Activated CD8-positive, alpha-beta T cell treated with anti-CD3 and anti-CD28 coated beads for 36 hours (primary cell): ENCODE measurements around the gene ATP1B1. TPM values are rescaled to one million over a fixed set of nuclear protein-coding genes. Genes with fewer than 3 reads are reported as not detected.

Experiments
- ATAC-seq: fragments of 200-7000 bp; cut with Tn5 transposase; one replicate; pipeline ENCODE4 v1.10.0; 2021; ENCODE audit warnings: mild to moderate bottlenecking, moderate library complexity
- CTCF ChIA-PET: fragments of 350-600 bp; sonication (Branson Sonifier 250); formaldehyde crosslinking; loops from one replicate; lab custom pipeline; 2021; ENCODE audit warnings: antibody characterized with exemption; lab: Charles Lee
- POLR2A ChIA-PET: fragments of 350-600 bp; sonication (Branson Sonifier 250); formaldehyde crosslinking; loops from one replicate; lab custom pipeline; 2021; ENCODE audit warnings: antibody characterized with exemption; lab: Charles Lee
- DNase-seq: peaks from one replicate; pipeline ENCODE4 v3.0.0-alpha.2; 2020
- H3K27ac Mint-ChIP-seq: one replicate; pipeline ENCODE4 v1.8.0; 2021; ENCODE audit warnings: mild to moderate bottlenecking, mixed read lengths
- H3K27me3 Mint-ChIP-seq: one replicate; pipeline ENCODE4 v1.8.0; 2021; ENCODE audit warnings: mixed read lengths
- H3K36me3 Mint-ChIP-seq: one replicate; pipeline ENCODE4 v1.8.0; 2021; ENCODE audit warnings: low read depth, mixed read lengths
- H3K4me1 Mint-ChIP-seq: one replicate; pipeline ENCODE4 v1.8.0; 2021; ENCODE audit warnings: low read depth, mixed read lengths
- H3K4me3 Mint-ChIP-seq: one replicate; pipeline ENCODE4 v1.8.0; 2021; ENCODE audit warnings: mild to moderate bottlenecking, moderate library complexity, mixed read lengths
- H3K9me3 Mint-ChIP-seq: one replicate; pipeline ENCODE4 v1.8.0; 2021; ENCODE audit warnings: mixed read lengths
- CTCF ChIP-seq: fragments of 200-600 bp; IDR thresholded peaks from one replicate; pipeline ENCODE4 v1.8.0; 2022; ENCODE audit warnings: antibody characterized with exemption, mild to moderate bottlenecking
- intact Hi-C: fragments of 100-400 bp; cut with micrococcal nuclease; formaldehyde crosslinking; loops from one replicate; pipeline ENCODE4 v1.10.0; 2022
- total RNA-seq, 2 experiments: library from RNA; stranded (reverse); gene quantifications; one replicate each; pipeline ENCODE4 v1.2.3, GENCODE V29; 2021

Gene ATP1B1
- total RNA-seq, 2 experiments from 2014 or later: 3.1 to 3.7 TPM

DNA sequence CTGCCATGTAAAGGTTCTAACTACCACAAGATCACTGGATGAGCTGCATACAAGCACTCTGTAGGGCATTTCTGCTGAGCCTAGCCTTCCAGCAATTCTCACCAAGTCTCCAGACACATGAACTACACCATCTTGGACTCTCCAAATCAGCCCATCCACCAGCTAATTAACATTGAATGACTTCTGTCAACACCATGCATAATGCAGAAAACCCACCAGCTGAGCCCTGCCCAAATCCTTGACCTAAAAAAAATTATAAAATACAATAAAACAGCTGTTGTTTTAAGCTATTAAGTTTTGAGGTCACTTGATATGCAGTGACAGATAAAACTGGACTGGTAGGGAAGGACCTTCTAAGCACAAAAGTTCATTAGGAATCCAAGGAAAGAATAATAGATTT lies 44.3 kb upstream of the ATP1B1 start:
- Mint-ChIP-seq H3K9me3 (peaks cover 2% of the 10 kb centered on the region), H3K27ac (no peak overlapping the region), H3K27me3 (no peaks in the 10 kb centered on the region), H3K36me3 (no peaks in the 10 kb centered on the region), H3K4me3 (no peak overlapping the region), H3K4me1 (no peaks in the 10 kb centered on the region)
- ATAC-seq: no peak
- ChIA-PET CTCF (no interaction called here), POLR2A (interaction anchor here (0.6 kb wide), 1 partner anchor 234 kb away, joined by 3 read pairs; no protein-coding TSS in a partner anchor)
- TF ChIP-seq CTCF: no peak
- intact Hi-C loops: no loop called here
- DNase-seq: no peak

GRCh38 chr1:169064103-169064502 lies 42.4 kb upstream of the ATP1B1 start:
- no peak for ATAC-seq

GRCh38 chr1:169070547-169070946 lies 35.9 kb upstream of the ATP1B1 start:
- TF ChIP-seq CTCF: no peak
- no peak for ATAC-seq
- Mint-ChIP-seq H3K27ac (no peak overlapping the region), H3K36me3 (no peaks in the 10 kb centered on the region), H3K4me3 (no peak overlapping the region), H3K4me1 (no peaks in the 10 kb centered on the region), H3K9me3 (peaks cover 4% of the 10 kb centered on the region), H3K27me3 (peaks cover 1% of the 10 kb centered on the region)
- ChIA-PET POLR2A (no interaction called here), CTCF (interaction anchor here (1.4 kb wide), 1 partner anchor 16 kb away, joined by 3 read pairs; no protein-coding TSS in a partner anchor)
- intact Hi-C loops: no loop called here
- no peak for DNase-seq

More at GRCh38 chr1:169064103-169064502, 42.4 kb upstream of the ATP1B1 start:
- no peak for TF ChIP-seq CTCF
- Mint-ChIP-seq H3K4me1 (no peaks in the 10 kb centered on the region), H3K27ac (no peak overlapping the region), H3K36me3 (no peaks in the 10 kb centered on the region), H3K4me3 (no peak overlapping the region), H3K27me3 (no peaks in the 10 kb centered on the region), H3K9me3 (peaks cover 4% of the 10 kb centered on the region)
- ChIA-PET POLR2A (no interaction called here), CTCF (no interaction called here)
- intact Hi-C loops: no loop called here
- DNase-seq: no peak

DNA sequence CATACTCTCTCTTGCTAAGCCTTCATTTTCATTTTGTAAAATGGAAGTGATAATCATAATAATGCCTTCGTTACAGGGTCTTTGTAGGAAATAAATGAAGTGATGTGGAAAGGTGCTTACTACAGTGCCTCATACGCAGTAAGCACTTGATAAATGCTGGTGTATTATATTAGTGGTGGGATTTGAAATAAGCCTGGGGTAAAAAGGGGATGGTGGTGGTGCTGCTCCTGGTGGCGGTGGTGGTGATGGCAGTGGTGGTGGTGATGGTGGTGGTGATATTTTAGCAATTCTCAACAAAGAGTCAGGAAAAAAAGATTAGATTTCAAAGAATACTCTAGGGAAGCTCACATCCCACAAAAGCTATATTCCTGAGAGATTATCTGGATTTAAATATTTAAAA lies 35.5 kb upstream of the ATP1B1 start:
- POLR2A ChIA-PET: no interaction called here
- no peak for ATAC-seq
- no peak for TF ChIP-seq CTCF
- no peak for DNase-seq
- H3K4me3 Mint-ChIP-seq: no peak overlapping the region
- peaks cover 4% of the 10 kb centered on the region for H3K9me3 Mint-ChIP-seq
- H3K36me3 Mint-ChIP-seq: no peaks in the 10 kb centered on the region
- H3K4me1 Mint-ChIP-seq: no peaks in the 10 kb centered on the region
- H3K27me3 Mint-ChIP-seq: peaks cover 1% of the 10 kb centered on the region
- intact Hi-C loops: no loop called here
- CTCF ChIA-PET: interaction anchor here (1.4 kb wide), 1 partner anchor 16 kb away, joined by 3 read pairs; no protein-coding TSS in a partner anchor
- no peak overlapping the region for H3K27ac Mint-ChIP-seq

DNA sequence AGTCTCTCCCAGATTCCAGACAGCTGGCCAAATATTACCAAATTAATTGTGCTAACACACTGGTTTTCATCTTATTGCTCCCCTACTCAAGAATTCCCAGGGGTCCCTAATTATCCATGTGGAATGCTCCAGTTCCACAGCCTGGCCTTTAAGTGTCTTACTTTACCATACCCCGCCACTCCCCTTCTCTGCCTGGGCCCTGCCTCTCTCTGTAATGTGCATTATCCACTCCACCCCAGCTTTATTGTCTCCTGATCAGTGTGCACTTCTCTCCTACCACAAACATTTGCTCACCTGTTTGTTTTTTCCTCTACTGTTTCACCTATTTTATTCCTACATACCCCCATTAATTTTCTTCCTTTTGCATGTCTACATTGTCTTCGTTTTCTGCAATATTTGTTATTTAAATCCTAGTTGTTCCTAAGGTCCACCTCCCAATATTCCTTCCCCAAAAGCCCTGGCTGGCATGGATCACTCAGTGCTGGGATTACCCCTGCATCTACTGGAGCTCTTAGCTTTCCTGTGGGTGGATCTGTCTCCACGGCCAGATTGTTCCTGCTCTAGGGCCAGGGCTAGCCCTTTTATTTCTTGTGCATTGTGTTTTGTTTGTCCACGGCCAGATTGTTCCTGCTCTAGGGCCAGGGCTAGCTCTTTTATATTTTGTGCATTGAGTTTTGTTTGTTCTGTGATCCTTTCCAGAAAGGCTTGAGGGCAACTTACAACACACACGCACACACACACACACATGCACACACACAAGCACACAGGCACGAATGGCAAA lies 33.4 kb upstream of the ATP1B1 start:
- H3K4me3 Mint-ChIP-seq: no peak overlapping the region
- no peak overlapping the region for H3K27ac Mint-ChIP-seq
- no peaks in the 10 kb centered on the region for H3K36me3 Mint-ChIP-seq
- TF ChIP-seq CTCF: no peak
- ATAC-seq: no peak
- peaks cover 2% of the 10 kb centered on the region for H3K9me3 Mint-ChIP-seq
- peaks cover 1% of the 10 kb centered on the region for H3K27me3 Mint-ChIP-seq
- CTCF ChIA-PET: no interaction called here
- intact Hi-C loops: no loop called here
- DNase-seq: no peak
- no peaks in the 10 kb centered on the region for H3K4me1 Mint-ChIP-seq
- POLR2A ChIA-PET: no interaction called here
